AG09309 (cell line): Measurements from ENCODE around the gene OVAAL.
A peak's percentile ranks its signal among the peaks of the same experiment; 100 is the strongest.

ENCODE experiments used
- DNase-seq: peaks from one replicate; pipeline ENCODE4 v3.0.0-alpha.2; 2010; ENCODE audit warnings: low read depth
- H3K4me3 ChIP-seq: 2 replicates; pipeline ENCODE4 v1.5.1; 2011; ENCODE audit warnings: mild to moderate bottlenecking, low read depth, low read length, moderate library complexity; ENCODE audit not compliant: control insufficient read depth
- CTCF ChIP-seq: IDR thresholded peaks from 2 replicates; pipeline ENCODE4 v1.5.1; 2011; ENCODE audit warnings: mild to moderate bottlenecking, low read depth, low read length, inconsistent platforms; ENCODE audit not compliant: insufficient read depth, control insufficient read depth; ENCODE audit errors: missing control alignments

The OVAAL gene

GRCh38 chr1:180528868-180529470 lies 29.8 kb upstream of the OVAAL start:
- no peak overlapping the region for H3K4me3 ChIP-seq
- DNase-seq: no peak
- no peak for TF ChIP-seq CTCF

GRCh38 chr1:180530501-180530900 lies 28.3 kb upstream of the OVAAL start:
- DNase-seq: peak; percentile 81
- H3K4me3 ChIP-seq: no peak overlapping the region
- TF ChIP-seq CTCF: no peak

- TF ChIP-seq CTCF: no peak
- no peak overlapping the region for H3K4me3 ChIP-seq
- DNase-seq: no peak
Observed at GRCh38 chr1:180532854-180533253, 25.9 kb upstream of the OVAAL start.

GRCh38 chr1:180533266-180533987 lies 25.3 kb upstream of the OVAAL start:
- TF ChIP-seq CTCF: peak; percentile 91
- H3K4me3 ChIP-seq: no peak overlapping the region
- DNase-seq: peak; percentile 3

GRCh38 chr1:180534214-180534613 lies 24.6 kb upstream of the OVAAL start:
- DNase-seq: no peak
- H3K4me3 ChIP-seq: no peak overlapping the region
- no peak for TF ChIP-seq CTCF

- no peak for TF ChIP-seq CTCF
- no peak for DNase-seq
- H3K4me3 ChIP-seq: no peak overlapping the region
Observed at GRCh38 chr1:180535418-180535999, 23.3 kb upstream of the OVAAL start.
